Gastrocnemius medialis (tissue), 4 donors: Measurements from ENCODE around the gene SIK3.

Experiments used
- CTCF ChIP-seq, 5 experiments: fragments of 450-650 bp in 3 of 5; fragments of 200-600 bp in 2 of 5; sonication (generic) in 2 of 5; IDR thresholded peaks in 4 of 5; conservative IDR thresholded peaks in 1 of 5; 1 replicate in 4 of 5; 2 replicates in 1 of 5; pipeline ENCODE4 v1.5.1; 2016 to 2019; ENCODE audit warnings: antibody characterized with exemption in 5 of 5, mild to moderate bottlenecking in 3 of 5, moderate library complexity in 3 of 5
- POLR2A ChIP-seq, 2 donors: fragments of 450-650 bp; IDR thresholded peaks; one replicate each; pipeline ENCODE4 v1.6.1; 2017; ENCODE audit warnings: antibody characterized with exemption in 2 of 2, mild to moderate bottlenecking in 2 of 2, moderate library complexity in 2 of 2

- TF ChIP-seq CTCF (IDR thresholded peaks at IDR 0.05 in 4 of 5, conservative IDR thresholded peaks at IDR 0.05 in 1 of 5) (no peak), POLR2A (IDR thresholded peaks at IDR 0.05) (no peak)
These were observed 31.3 kb downstream of the SIK3 start for GRCh38 chr11:117066959-117067358.
